ENCODE results near the gene ZMAT1. TPM values are rescaled to one million over a fixed set of nuclear protein-coding genes. Genes with fewer than 3 reads are reported as not detected.

ZMAT1 gene
- total RNA-seq, 8 experiments from 2014 or later: 0.41 to 13.8 (median 4.9) TPM

GRCh38 chrX:101904996-101905395 lies 26.8 kb downstream of the ZMAT1 start:
- ATAC-seq (replicated peaks in 6 of 8): no peak
- no peak overlapping the region for H3K4me3 ChIP-seq
- 50 to 100% (median 75%) methylated on average over 1 of the region's 1 CpG; no CpG with 5 or more reads in 6 of the 10 experiments for WGBS, 10 experiments
- in situ Hi-C loops (cut with MboI; ENCODE audit: low pct_unique_long_range_greater_than_20kb in 2 of 9, low sequenced_read_pairs in 9 of 9, unreplicated experiment in 9 of 9): no loop called here
- no peaks in the 10 kb centered on the region for H3K4me1 ChIP-seq (replicated peaks in 1 of 2)
- no peak overlapping the region for H3K27ac ChIP-seq

Other genes with a start within 250 kb of the ZMAT1 start
- gene TCEAL2, start 193.7 kb upstream of the ZMAT1 start, total RNA-seq: 10 to 100 TPM in 4 of 8 experiments, 1 to 10 TPM in 1, under 1 TPM in 2, not detected in 1; 0.56 to 31.5 (median 16.7) TPM
- 1 to 10 TPM in 1 of 8 experiments, under 1 TPM in 3, not detected in 4; 0.17 to 7.7 (median 0.61) TPM for gene TCEAL6, start 210.5 kb upstream of the ZMAT1 start, total RNA-seq
- 10 to 100 TPM in 5 of 8 experiments, 1 to 10 TPM in 1, under 1 TPM in 1, not detected in 1; 0.94 to 56.4 (median 30.0) TPM for gene BEX5, start 223.9 kb upstream of the ZMAT1 start, total RNA-seq